WTC11 (cell line): ENCODE data around the gene OR6K6.

Experiments
- AFF4 ChIP-seq: sonication (generic); formaldehyde crosslinking; IDR thresholded peaks from 2 replicates; pipeline ENCODE4 v1.8.1; 2023; ENCODE audit warnings: mild to moderate bottlenecking, missing genetic modification reagents, borderline replicate concordance
- MAX ChIP-seq: sonication (generic); formaldehyde crosslinking; IDR thresholded peaks from 2 replicates; pipeline ENCODE4 v1.8.0; 2022; ENCODE audit warnings: mild to moderate bottlenecking, missing genetic modification reagents
- NFYB ChIP-seq: sonication (generic); formaldehyde crosslinking; conservative IDR thresholded peaks from 2 replicates; pipeline ENCODE4 v1.8.0; 2022; ENCODE audit warnings: low read depth, missing genetic modification reagents
- TEAD4 ChIP-seq: sonication (generic); formaldehyde crosslinking; IDR thresholded peaks from 2 replicates; pipeline ENCODE4 v1.8.0; 2022; ENCODE audit warnings: mild to moderate bottlenecking, missing genetic modification reagents
- ZNF263 ChIP-seq: sonication (generic); formaldehyde crosslinking; IDR thresholded peaks from 2 replicates; pipeline ENCODE4 v1.8.1; 2022; ENCODE audit warnings: low read depth, mild to moderate bottlenecking, moderate library complexity, missing genetic modification reagents
- TF ChIP-seq, protein P1 (sequence below): fragments of 200-600 bp; IDR thresholded peaks from 2 replicates; pipeline ENCODE4 v1.8.0; 2022; ENCODE audit warnings: antibody characterized with exemption
- TF ChIP-seq, protein P2 (sequence below): sonication (generic); formaldehyde crosslinking; conservative IDR thresholded peaks from 2 replicates; pipeline ENCODE4 v1.8.1; 2022; ENCODE audit warnings: mild to moderate bottlenecking, missing genetic modification reagents

- TF ChIP-seq ZNF263 (CRISPR knock-in tag) = no peak
- TF ChIP-seq, protein P1, sequence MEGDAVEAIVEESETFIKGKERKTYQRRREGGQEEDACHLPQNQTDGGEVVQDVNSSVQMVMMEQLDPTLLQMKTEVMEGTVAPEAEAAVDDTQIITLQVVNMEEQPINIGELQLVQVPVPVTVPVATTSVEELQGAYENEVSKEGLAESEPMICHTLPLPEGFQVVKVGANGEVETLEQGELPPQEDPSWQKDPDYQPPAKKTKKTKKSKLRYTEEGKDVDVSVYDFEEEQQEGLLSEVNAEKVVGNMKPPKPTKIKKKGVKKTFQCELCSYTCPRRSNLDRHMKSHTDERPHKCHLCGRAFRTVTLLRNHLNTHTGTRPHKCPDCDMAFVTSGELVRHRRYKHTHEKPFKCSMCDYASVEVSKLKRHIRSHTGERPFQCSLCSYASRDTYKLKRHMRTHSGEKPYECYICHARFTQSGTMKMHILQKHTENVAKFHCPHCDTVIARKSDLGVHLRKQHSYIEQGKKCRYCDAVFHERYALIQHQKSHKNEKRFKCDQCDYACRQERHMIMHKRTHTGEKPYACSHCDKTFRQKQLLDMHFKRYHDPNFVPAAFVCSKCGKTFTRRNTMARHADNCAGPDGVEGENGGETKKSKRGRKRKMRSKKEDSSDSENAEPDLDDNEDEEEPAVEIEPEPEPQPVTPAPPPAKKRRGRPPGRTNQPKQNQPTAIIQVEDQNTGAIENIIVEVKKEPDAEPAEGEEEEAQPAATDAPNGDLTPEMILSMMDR = no peak
- TF ChIP-seq MAX (CRISPR knock-in tag) = no peak
- TF ChIP-seq AFF4 (CRISPR knock-in tag) = no peak
- TF ChIP-seq NFYB (CRISPR knock-in tag) = no peak
- TF ChIP-seq, protein P2, sequence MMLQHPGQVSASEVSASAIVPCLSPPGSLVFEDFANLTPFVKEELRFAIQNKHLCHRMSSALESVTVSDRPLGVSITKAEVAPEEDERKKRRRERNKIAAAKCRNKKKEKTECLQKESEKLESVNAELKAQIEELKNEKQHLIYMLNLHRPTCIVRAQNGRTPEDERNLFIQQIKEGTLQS (CRISPR knock-in tag) = no peak
- no peak for TF ChIP-seq TEAD4
Measured at GRCh38 chr1:158735848-158736247, 18.7 kb upstream of the OR6K6 start.
